Nephron progenitor cell (in vitro differentiated cells): Measurements from ENCODE around the gene UBE2E2.

Experiments used
- DNase-seq: peaks from one replicate; pipeline ENCODE4 v3.0.0; 2021
- H3K27ac Mint-ChIP-seq: 2 replicates; pipeline ENCODE4 v1.8.0; 2021; ENCODE audit warnings: mild to moderate bottlenecking, moderate library complexity, mixed read lengths
- H3K27me3 Mint-ChIP-seq: 2 replicates; pipeline ENCODE4 v1.8.0; 2021; ENCODE audit warnings: mild to moderate bottlenecking, low read depth, mixed read lengths; ENCODE audit not compliant: poor library complexity
- H3K36me3 Mint-ChIP-seq: 2 replicates; pipeline ENCODE4 v1.8.0; 2021; ENCODE audit warnings: low read depth, mixed read lengths
- H3K4me1 Mint-ChIP-seq: 2 replicates; pipeline ENCODE4 v1.8.0; 2021; ENCODE audit warnings: mixed read lengths
- H3K4me3 Mint-ChIP-seq: 2 replicates; pipeline ENCODE4 v1.8.0; 2021; ENCODE audit warnings: mild to moderate bottlenecking, moderate library complexity, mixed read lengths
- H3K9me3 Mint-ChIP-seq: 2 replicates; pipeline ENCODE4 v1.8.0; 2021; ENCODE audit warnings: mild to moderate bottlenecking, moderate library complexity, mixed read lengths
- TF ChIP-seq, protein P1 (sequence below): fragments of 200-600 bp; sonication (generic); IDR thresholded peaks from 2 replicates; pipeline ENCODE4 v1.5.0; 2021; ENCODE audit warnings: antibody characterized with exemption

Gene UBE2E2

DNA sequence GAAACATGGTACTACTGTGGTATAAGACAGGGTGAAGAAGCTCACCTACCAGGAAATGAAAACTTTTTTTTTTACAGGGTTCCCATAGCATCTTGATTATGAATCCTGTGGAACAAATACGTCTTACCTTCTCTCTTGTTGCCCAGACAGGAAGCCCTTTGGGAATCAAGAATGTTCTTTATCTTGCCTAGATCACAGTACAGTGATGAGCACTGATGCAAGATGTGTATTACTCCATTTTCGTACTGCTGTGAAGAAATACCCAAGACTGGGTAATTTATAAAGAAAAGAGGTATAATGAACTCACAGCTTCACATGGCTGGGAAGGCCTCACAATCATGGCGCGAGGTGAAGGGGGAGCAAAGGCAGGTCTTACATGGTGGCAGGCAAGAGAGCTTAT, 281.3 kb downstream of the UBE2E2 start:
- TF ChIP-seq, protein P1, sequence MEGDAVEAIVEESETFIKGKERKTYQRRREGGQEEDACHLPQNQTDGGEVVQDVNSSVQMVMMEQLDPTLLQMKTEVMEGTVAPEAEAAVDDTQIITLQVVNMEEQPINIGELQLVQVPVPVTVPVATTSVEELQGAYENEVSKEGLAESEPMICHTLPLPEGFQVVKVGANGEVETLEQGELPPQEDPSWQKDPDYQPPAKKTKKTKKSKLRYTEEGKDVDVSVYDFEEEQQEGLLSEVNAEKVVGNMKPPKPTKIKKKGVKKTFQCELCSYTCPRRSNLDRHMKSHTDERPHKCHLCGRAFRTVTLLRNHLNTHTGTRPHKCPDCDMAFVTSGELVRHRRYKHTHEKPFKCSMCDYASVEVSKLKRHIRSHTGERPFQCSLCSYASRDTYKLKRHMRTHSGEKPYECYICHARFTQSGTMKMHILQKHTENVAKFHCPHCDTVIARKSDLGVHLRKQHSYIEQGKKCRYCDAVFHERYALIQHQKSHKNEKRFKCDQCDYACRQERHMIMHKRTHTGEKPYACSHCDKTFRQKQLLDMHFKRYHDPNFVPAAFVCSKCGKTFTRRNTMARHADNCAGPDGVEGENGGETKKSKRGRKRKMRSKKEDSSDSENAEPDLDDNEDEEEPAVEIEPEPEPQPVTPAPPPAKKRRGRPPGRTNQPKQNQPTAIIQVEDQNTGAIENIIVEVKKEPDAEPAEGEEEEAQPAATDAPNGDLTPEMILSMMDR = no peak
- H3K4me1 Mint-ChIP-seq = peaks cover 38% of the 10 kb centered on the region
- H3K4me3 Mint-ChIP-seq = no peak overlapping the region
- H3K9me3 Mint-ChIP-seq = peaks cover 20% of the 10 kb centered on the region
- H3K27ac Mint-ChIP-seq = peak overlapping the region; percentile 49
- H3K27me3 Mint-ChIP-seq = no peaks in the 10 kb centered on the region
- peaks cover 16% of the 10 kb centered on the region for H3K36me3 Mint-ChIP-seq
- DNase-seq = no peak

DNA sequence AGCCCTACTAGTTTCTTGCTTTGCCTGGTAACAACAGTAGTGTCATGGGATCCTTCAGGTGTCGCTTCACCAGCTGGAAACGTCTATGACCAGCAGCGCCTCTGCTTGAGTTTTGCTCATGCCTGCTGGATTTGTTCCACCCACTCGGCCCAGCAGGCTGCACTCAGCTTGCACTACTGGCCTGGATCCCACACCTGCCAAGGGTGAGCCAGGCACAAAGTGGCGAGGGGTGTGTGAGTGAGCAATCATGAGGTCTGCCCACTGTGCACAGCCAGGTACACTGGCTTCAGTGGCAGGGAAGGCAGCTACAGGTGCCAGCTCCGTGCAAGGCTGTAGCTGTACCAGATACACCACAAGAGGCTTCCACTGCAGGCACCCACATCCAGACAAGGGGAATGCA, 282.8 kb downstream of the UBE2E2 start:
- Mint-ChIP-seq H3K4me3 (no peak overlapping the region), H3K27me3 (no peaks in the 10 kb centered on the region), H3K27ac (no peak overlapping the region), H3K36me3 (peaks cover 16% of the 10 kb centered on the region), H3K9me3 (peaks cover 20% of the 10 kb centered on the region), H3K4me1 (peaks cover 41% of the 10 kb centered on the region)
- DNase-seq = no peak
- TF ChIP-seq, protein P1 = no peak

DNA sequence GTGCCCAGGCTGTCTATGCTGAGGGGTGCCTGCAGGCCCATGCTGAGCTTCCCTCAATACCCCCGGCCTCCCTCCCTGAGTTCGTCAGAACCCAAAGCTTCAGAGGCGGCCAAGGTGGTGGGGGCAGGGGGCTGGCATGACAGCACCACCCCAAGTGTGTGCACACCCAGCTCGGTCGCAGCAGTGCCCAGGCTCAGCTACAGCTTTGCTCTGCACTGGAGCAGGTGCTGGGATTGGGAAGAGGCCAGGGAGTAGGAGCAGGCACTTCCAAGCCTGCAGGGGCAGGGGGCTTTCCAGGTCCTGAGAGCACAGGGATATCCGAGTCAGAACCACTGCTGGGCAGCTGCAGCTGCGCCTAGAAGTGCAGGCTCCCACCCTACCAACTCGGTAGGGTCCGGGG, 283.9 kb downstream of the UBE2E2 start:
- Mint-ChIP-seq H3K36me3 (peaks cover 16% of the 10 kb centered on the region), H3K27ac (no peak overlapping the region), H3K4me1 (peaks cover 31% of the 10 kb centered on the region), H3K9me3 (peaks cover 20% of the 10 kb centered on the region), H3K4me3 (no peak overlapping the region), H3K27me3 (no peaks in the 10 kb centered on the region)
- no peak for DNase-seq
- TF ChIP-seq, protein P1 = no peak

DNA sequence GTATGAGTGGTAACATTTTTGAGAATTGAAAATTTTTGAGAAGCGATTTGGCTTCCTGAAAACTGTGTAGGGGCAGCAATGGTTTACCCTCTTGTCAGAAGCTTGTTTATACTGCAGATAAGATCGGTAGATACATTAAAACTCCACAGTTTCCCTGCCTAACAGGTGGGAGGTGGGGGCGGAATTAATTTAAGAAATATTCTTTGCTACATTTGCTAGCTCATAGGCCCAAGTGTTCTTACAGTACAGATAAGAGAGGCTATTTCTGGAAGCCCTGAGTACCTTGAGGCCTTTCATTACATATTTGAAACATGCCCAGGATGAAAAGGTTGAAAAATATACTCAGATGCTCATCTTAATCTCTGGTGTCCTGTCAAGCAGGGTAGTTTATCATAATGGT, 285.5 kb downstream of the UBE2E2 start:
- Mint-ChIP-seq H3K4me1 (peaks cover 28% of the 10 kb centered on the region), H3K27ac (no peak overlapping the region), H3K27me3 (no peaks in the 10 kb centered on the region), H3K36me3 (peaks cover 16% of the 10 kb centered on the region), H3K9me3 (peaks cover 20% of the 10 kb centered on the region), H3K4me3 (no peak overlapping the region)
- DNase-seq = no peak
- TF ChIP-seq, protein P1 = no peak

GRCh38 chr3:23489300-23490158, 286.4 kb downstream of the UBE2E2 start:
- no peak overlapping the region for H3K4me3 Mint-ChIP-seq
- H3K27ac Mint-ChIP-seq = peak overlapping the region; percentile 34
- DNase-seq = no peak
- H3K9me3 Mint-ChIP-seq = peaks cover 17% of the 10 kb centered on the region
- TF ChIP-seq, protein P1 = no peak
- H3K36me3 Mint-ChIP-seq = peaks cover 13% of the 10 kb centered on the region
- H3K27me3 Mint-ChIP-seq = no peaks in the 10 kb centered on the region
- H3K4me1 Mint-ChIP-seq = peaks cover 19% of the 10 kb centered on the region

GRCh38 chr3:23490459-23490858, 287.3 kb downstream of the UBE2E2 start:
- no peak overlapping the region for H3K27ac Mint-ChIP-seq

More at GRCh38 chr3:23490459-23490858, 287.3 kb downstream of the UBE2E2 start:
- H3K9me3 Mint-ChIP-seq = peaks cover 11% of the 10 kb centered on the region
- TF ChIP-seq, protein P1 = no peak
- no peak overlapping the region for H3K4me3 Mint-ChIP-seq
- H3K27me3 Mint-ChIP-seq = no peaks in the 10 kb centered on the region
- no peak for DNase-seq
- H3K4me1 Mint-ChIP-seq = peaks cover 16% of the 10 kb centered on the region
- H3K36me3 Mint-ChIP-seq = peaks cover 8% of the 10 kb centered on the region
